H1 (cell line): ENCODE data around the gene SLC23A1. TPM values are rescaled to one million over a fixed set of nuclear protein-coding genes. Genes with fewer than 3 reads are reported as not detected.

ENCODE experiments used
- CTCF ChIA-PET: fragments of 300-600 bp; sonication (Branson Sonifier 250); formaldehyde crosslinking; loops from one replicate; lab custom pipeline; 2021; ENCODE audit not compliant: partially characterized antibody; lab: Charles Lee
- POLR2A ChIA-PET: fragments of 300-600 bp; sonication (Branson Sonifier 250); formaldehyde crosslinking; loops from one replicate; lab custom pipeline; 2021; ENCODE audit warnings: inconsistent platforms; ENCODE audit not compliant: partially characterized antibody; lab: Charles Lee
- DNase-seq, 2 experiments: peaks; one replicate each; pipeline versions ENCODE4 v3.0.0 to v3.0.0-alpha.2; 2010 to 2022; ENCODE audit warnings: low spot score in 2 of 2, low read depth in 1 of 2, mixed read lengths in 1 of 2
- FAIRE-seq: peaks from 2 replicates; lab custom pipeline; 2011; peaks lifted over from hg19 to GRCh38; lab: Jason Lieb, UNC
- H2AFZ ChIP-seq: 2 replicates; pipeline ENCODE4 v1.8.1; 2012; ENCODE audit warnings: low read length, inconsistent platforms
- H2AK5ac ChIP-seq: 2 replicates; pipeline ENCODE4 v1.6.1; 2013; ENCODE audit warnings: low read depth, low read length
- H2BK120ac ChIP-seq: replicated peaks from 2 replicates; pipeline ENCODE3; 2013; ENCODE audit warnings: low read depth, low read length, inconsistent platforms
- H2BK12ac ChIP-seq: 2 replicates; pipeline ENCODE4 v1.6.1; 2013; ENCODE audit warnings: low read depth, low read length
- H2BK15ac ChIP-seq: 2 replicates; pipeline ENCODE4 v1.6.1; 2013; ENCODE audit warnings: low read length
- H2BK20ac ChIP-seq: 2 replicates; pipeline ENCODE4 v1.6.1; 2013; ENCODE audit warnings: low read length
- H2BK5ac ChIP-seq: 2 replicates; pipeline ENCODE4 v1.6.1; 2013; ENCODE audit warnings: low read depth, low read length
- H3K14ac ChIP-seq: 2 replicates; pipeline ENCODE4 v1.6.1; 2013; ENCODE audit warnings: inconsistent platforms; ENCODE audit not compliant: insufficient read length
- H3K18ac ChIP-seq: 2 replicates; pipeline ENCODE4 v1.6.1; 2013; ENCODE audit warnings: low read length; ENCODE audit errors: extremely low read depth
- H3K23ac ChIP-seq: 2 replicates; pipeline ENCODE4 v1.6.1; 2013; ENCODE audit warnings: inconsistent platforms; ENCODE audit not compliant: insufficient read length
- H3K23me2 ChIP-seq: 2 replicates; pipeline ENCODE4 v1.6.1; 2013; ENCODE audit warnings: low read depth, low read length
- H3K27ac ChIP-seq: 2 replicates; pipeline ENCODE4 v1.6.1; 2011; ENCODE audit warnings: low read depth, low read length, inconsistent platforms
- H3K27me3 ChIP-seq, 4 experiments: replicated peaks in 1 of 4; 1 replicate in 1 of 4; 2 replicates in 3 of 4; pipeline versions ENCODE4 v1.6.1 to v1.8.1; 2011 to 2013; ENCODE audit warnings: low read length in 3 of 4, mild to moderate bottlenecking in 3 of 4, inconsistent platforms in 2 of 4, mixed read lengths in 2 of 4, moderate library complexity in 1 of 4; ENCODE audit not compliant: control insufficient read depth in 3 of 4, insufficient read depth in 3 of 4; ENCODE audit errors: extremely low read depth in 1 of 4
- H3K36me3 ChIP-seq, 4 experiments: 2 replicates each; pipeline versions ENCODE4 v1.6.1 to v1.8.1; 2011 to 2013; ENCODE audit warnings: mild to moderate bottlenecking in 4 of 4, low read length in 3 of 4, moderate library complexity in 2 of 4, control low read depth in 1 of 4, inconsistent platforms in 1 of 4; ENCODE audit not compliant: insufficient read depth in 4 of 4, control insufficient read depth in 2 of 4
- H3K4ac ChIP-seq: replicated peaks from 2 replicates; pipeline ENCODE3; 2013; ENCODE audit warnings: low read length, low read depth, mixed read lengths, inconsistent platforms; ENCODE audit not compliant: insufficient read length
- H3K4me1 ChIP-seq, 4 experiments: replicated peaks in 1 of 4; 1 replicate in 1 of 4; 2 replicates in 3 of 4; pipeline versions ENCODE4 v1.6.1 to v1.8.1; 2011 to 2013; ENCODE audit warnings: low read length in 3 of 4, inconsistent platforms in 2 of 4, mixed read lengths in 1 of 4; ENCODE audit not compliant: insufficient read depth in 4 of 4, control insufficient read depth in 3 of 4
- H3K4me2 ChIP-seq, 2 experiments: 2 replicates each; pipeline versions ENCODE4 v1.6.1 to v1.8.1; 2011 to 2013; ENCODE audit warnings: low read depth in 2 of 2, low read length in 2 of 2, control low read depth in 1 of 2, inconsistent platforms in 1 of 2, mild to moderate bottlenecking in 1 of 2; ENCODE audit not compliant: insufficient read depth in 1 of 2
- H3K4me3 ChIP-seq, 4 experiments: fragments of 200-600, 300-600 bp in 1 of 4; sonication (generic), shearing (Covaris generic), sonication (Bioruptor Twin) in 1 of 4; 2 replicates each; pipeline versions ENCODE4 v1.5.1 to v1.8.1; 2011 to 2016; ENCODE audit warnings: low read length in 4 of 4, low read depth in 3 of 4, control low read depth in 2 of 4, inconsistent platforms in 2 of 4, mild to moderate bottlenecking in 2 of 4, mixed read lengths in 1 of 4, moderate library complexity in 1 of 4; ENCODE audit not compliant: insufficient read depth in 2 of 4; ENCODE audit errors: extremely low read depth in 1 of 4
- H3K56ac ChIP-seq: replicated peaks from 2 replicates; pipeline ENCODE3; 2013; ENCODE audit warnings: low read depth, mild to moderate bottlenecking, mixed read lengths, low read length, inconsistent platforms; ENCODE audit not compliant: insufficient read length
- H3K79me1 ChIP-seq: 2 replicates; pipeline ENCODE4 v1.6.1; 2013; ENCODE audit warnings: low read depth, low read length, control low read depth
- H3K79me2 ChIP-seq, 2 experiments: 2 replicates each; pipeline versions ENCODE4 v1.6.1 to v1.8.1; 2012 to 2013; ENCODE audit warnings: low read length in 2 of 2, mild to moderate bottlenecking in 2 of 2, inconsistent platforms in 1 of 2; ENCODE audit not compliant: insufficient read depth in 2 of 2, control insufficient read depth in 1 of 2
- H3K9ac ChIP-seq, 4 experiments: replicated peaks in 1 of 4; 1 replicate in 1 of 4; 2 replicates in 3 of 4; pipeline versions ENCODE4 v1.6.1 to v1.8.1; 2011 to 2013; ENCODE audit warnings: low read depth in 3 of 4, low read length in 3 of 4, control low read depth in 2 of 4, mild to moderate bottlenecking in 2 of 4, moderate library complexity in 2 of 4, inconsistent platforms in 1 of 4; ENCODE audit errors: extremely low read depth in 1 of 4
- H3K9me3 ChIP-seq, 2 experiments: 2 replicates each; pipeline versions ENCODE4 v1.6.1 to v1.8.1; 2012 to 2013; ENCODE audit warnings: mild to moderate bottlenecking in 2 of 2, moderate library complexity in 2 of 2, control low read depth in 1 of 2, inconsistent platforms in 1 of 2, low read depth in 1 of 2, low read length in 1 of 2, mixed read lengths in 1 of 2; ENCODE audit not compliant: insufficient read depth in 2 of 2
- H4K20me1 ChIP-seq, 2 experiments: replicated peaks in 1 of 2; 2 replicates each; pipeline versions ENCODE3 to v1.8.1; 2011 to 2013; ENCODE audit warnings: inconsistent platforms in 2 of 2, low read length in 2 of 2, mild to moderate bottlenecking in 1 of 2; ENCODE audit not compliant: insufficient read depth in 2 of 2, control insufficient read depth in 1 of 2
- H4K5ac ChIP-seq: 2 replicates; pipeline ENCODE4 v1.6.1; 2013; ENCODE audit warnings: low read length, low read depth, mixed read lengths, inconsistent platforms; ENCODE audit not compliant: insufficient read length
- H4K8ac ChIP-seq: 2 replicates; pipeline ENCODE4 v1.8.0; 2013; ENCODE audit warnings: mild to moderate bottlenecking, moderate library complexity, low read length, inconsistent platforms; ENCODE audit not compliant: insufficient read depth; ENCODE audit errors: extremely low read depth
- H4K91ac ChIP-seq: replicated peaks from 2 replicates; pipeline ENCODE3; 2013; ENCODE audit warnings: low read length, mixed read lengths, inconsistent platforms; ENCODE audit not compliant: insufficient read length
- SAP30 ChIP-seq: fragments of 300-600 bp; sonication (generic); IDR thresholded peaks from 2 replicates; pipeline ENCODE4 v1.7.1; 2012; ENCODE audit warnings: low read length, moderate library complexity, mild to moderate bottlenecking, inconsistent platforms; ENCODE audit not compliant: insufficient read depth, insufficient replicate concordance
- SIN3A ChIP-seq, 2 experiments: IDR thresholded peaks in 1 of 2; conservative IDR thresholded peaks in 1 of 2; 2 replicates each; pipeline ENCODE4 v1.6.1; 2011 to 2012; ENCODE audit warnings: low read length in 2 of 2, improper control_type of control experiment in 1 of 2, low read depth in 1 of 2, mild to moderate bottlenecking in 1 of 2
- WGBS, 2 experiments: shearing (Covaris generic) in 1 of 2; methylation state at CpG; one replicate each; pipeline versions ENCODE4 v1.1.6 to v1.1.7; 2013 to 2015; ENCODE audit warnings: low lambda C conversion rate in 2 of 2, mixed read lengths in 2 of 2, inconsistent platforms in 1 of 2, low coverage in 1 of 2, missing lambda C conversion rate in 1 of 2; ENCODE audit not compliant: insufficient replicate concordance in 2 of 2, insufficient coverage in 1 of 2, insufficient read length in 1 of 2; ENCODE audit errors: extremely low coverage in 1 of 2, missing lambda C conversion rate in 1 of 2; 5-methylcytosine and 5-hydroxymethylcytosine counted together
- polyA plus RNA-seq, 7 experiments: library from polyadenylated mRNA; depleted of rRNA in 3 of 7; stranded (reverse) in 5 of 7; unstranded in 2 of 7; fragments of >200 nt in 5 of 7; fragments of 200-250 nt in 2 of 7; gene quantifications; 1 replicate in 5 of 7; 2 replicates in 1 of 7; 4 replicates in 1 of 7; pipeline versions ENCODE4 v1.2.1 to v1.2.3, GENCODE V29; 2011 to 2013; ENCODE audit warnings: missing spikeins in 2 of 7, mixed read lengths in 2 of 7
- total RNA-seq: library from RNA; stranded (reverse); fragmentation: NEBNext Ultra II Directional; extraction: Animal tissue kit (Norgen Biotek cat#: 25700); gene quantifications from 2 replicates; pipeline ENCODE4 v1.2.1, GENCODE V29; 2021

The SLC23A1 gene
- total and polyA plus RNA-seq, 2 of the 8 experiments (the other 6 are each of a cell fraction or from before 2014, with no cell fraction given): not detected

DNA sequence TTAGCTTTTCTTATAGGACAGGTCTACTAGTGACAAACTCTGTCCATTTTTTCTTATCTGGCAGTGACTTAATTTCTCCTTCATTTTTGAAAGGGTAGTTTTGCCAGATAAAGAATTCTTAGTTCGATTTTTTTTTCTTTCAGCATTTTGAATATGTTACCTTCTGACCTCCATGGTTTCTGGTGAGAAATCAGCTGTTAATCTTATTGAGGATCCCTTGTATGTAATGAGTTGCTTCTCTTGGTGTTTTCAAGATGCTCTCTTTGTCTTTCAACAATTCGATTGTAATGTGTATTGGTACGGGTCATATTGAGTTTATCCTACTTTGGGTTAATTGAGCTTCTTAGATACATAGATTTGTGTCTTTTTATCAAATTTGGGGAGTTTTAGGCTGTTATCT lies 28.9 kb downstream of the SLC23A1 start:
- no peaks in the 10 kb centered on the region for H3K27me3 ChIP-seq
- no peak for TF ChIP-seq SAP30
- no peak for TF ChIP-seq SIN3A (conservative IDR thresholded peaks at IDR 0.05 in 1 of 2, IDR thresholded peaks at IDR 0.05 in 1 of 2; ENCODE audit: low read depth in 1 of 2, low read length in 2 of 2)
- no peak overlapping the region for H3K18ac ChIP-seq
- H2AK5ac ChIP-seq: no peak overlapping the region
- 92% methylated on average over 3 of the region's 3 CpGs; no CpG with 5 or more reads in 1 of the 2 experiments for WGBS, 2 experiments
- no peak overlapping the region for H2AFZ ChIP-seq
- no peak overlapping the region for H3K4me2 ChIP-seq
- no peak overlapping the region for H3K23ac ChIP-seq
- no peaks in the 10 kb centered on the region; a peak in 2 of 8 replicates for H3K36me3 ChIP-seq
- H2BK5ac ChIP-seq: no peak overlapping the region
- H3K4ac ChIP-seq: no peak overlapping the region
- H2BK15ac ChIP-seq: no peak overlapping the region
- no peak overlapping the region for H3K56ac ChIP-seq
- H3K14ac ChIP-seq: no peak overlapping the region
- H3K4me3 ChIP-seq: no peak overlapping the region
- DNase-seq (no peak), FAIRE-seq (no peak)
- H3K4me1 ChIP-seq: no peaks in the 10 kb centered on the region
- peaks cover 9 to 11% of the 10 kb centered on the region in 2 experiments for H4K20me1 ChIP-seq
- H3K23me2 ChIP-seq: no peaks in the 10 kb centered on the region
- no peak overlapping the region for H2BK120ac ChIP-seq
- no peak overlapping the region for H2BK20ac ChIP-seq
- H4K91ac ChIP-seq: no peak overlapping the region
- peaks cover 5% of the 10 kb centered on the region; the same call in 1 of the 2 replicates for H3K79me1 ChIP-seq
- H2BK12ac ChIP-seq: no peak overlapping the region
- POLR2A ChIA-PET: interaction anchor here (0.9 to 5.0 kb wide), 7 partner anchors 11 to 80 kb away, joined by 3 to 49 read pairs (median 5); partner anchors contain the start of genes MATR3, PAIP2 and PROB1
- no peak overlapping the region for H4K8ac ChIP-seq
- no peak overlapping the region for H3K9ac ChIP-seq
- no peak overlapping the region for H3K27ac ChIP-seq
- H4K5ac ChIP-seq: no peak overlapping the region
- CTCF ChIA-PET: interaction anchor here (0.7 to 1.4 kb wide), 3 partner anchors 15 to 49 kb away, joined by 3 read pairs; no protein-coding TSS in a partner anchor
- no peaks in the 10 kb centered on the region for H3K9me3 ChIP-seq
- peaks cover 29 to 99% of the 10 kb centered on the region in 2 experiments for H3K79me2 ChIP-seq
